NCI-H748 (cell line): ENCODE results near the gene RILP.

Experiments
- DNase-seq: peaks from one replicate; lab custom pipeline; 2025; ENCODE audit not compliant: unreplicated experiment; lab: John Stamatoyannopoulos, UW

The RILP gene

DNA sequence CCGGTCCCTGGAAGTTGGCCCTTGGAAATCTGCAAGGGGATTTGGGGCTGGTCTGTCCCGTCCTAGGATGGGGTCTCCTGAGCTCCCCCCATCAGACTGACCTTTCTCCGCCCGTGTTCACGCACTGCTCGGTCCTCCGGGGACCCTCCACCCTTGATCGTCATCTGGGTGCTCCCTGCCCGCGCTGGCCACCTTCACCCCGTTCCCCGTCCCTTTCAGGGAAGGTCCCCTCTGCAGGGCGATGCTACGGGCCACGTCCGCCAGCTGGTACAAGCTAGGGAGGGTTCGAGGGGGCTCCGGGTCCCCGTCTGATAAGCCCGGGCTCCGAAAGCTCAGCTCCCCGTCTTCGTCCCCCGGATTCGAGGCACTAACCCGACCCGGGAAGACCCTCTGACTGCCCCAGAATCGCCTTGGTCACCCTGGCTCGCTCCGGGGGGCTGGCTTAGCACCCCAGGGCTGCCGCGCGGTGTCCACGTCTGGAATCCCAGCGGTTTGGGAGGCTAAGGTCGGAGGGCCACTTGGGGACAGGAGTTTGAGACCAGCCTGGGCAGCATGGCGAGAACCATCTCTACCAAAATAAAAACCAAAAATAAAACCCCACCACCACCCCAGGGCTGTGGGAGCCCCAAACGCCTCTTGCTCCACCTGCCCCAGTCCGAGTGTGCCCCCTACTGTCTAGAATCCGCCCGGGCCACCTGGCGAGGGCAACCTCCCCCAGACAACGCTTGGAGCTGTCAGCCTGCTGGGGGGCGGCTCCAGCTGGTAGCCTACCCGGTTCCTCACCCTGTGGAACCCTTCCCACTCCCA is 20.0 kb downstream of the RILP start:
- DNase-seq: peak; percentile 69

DNA sequence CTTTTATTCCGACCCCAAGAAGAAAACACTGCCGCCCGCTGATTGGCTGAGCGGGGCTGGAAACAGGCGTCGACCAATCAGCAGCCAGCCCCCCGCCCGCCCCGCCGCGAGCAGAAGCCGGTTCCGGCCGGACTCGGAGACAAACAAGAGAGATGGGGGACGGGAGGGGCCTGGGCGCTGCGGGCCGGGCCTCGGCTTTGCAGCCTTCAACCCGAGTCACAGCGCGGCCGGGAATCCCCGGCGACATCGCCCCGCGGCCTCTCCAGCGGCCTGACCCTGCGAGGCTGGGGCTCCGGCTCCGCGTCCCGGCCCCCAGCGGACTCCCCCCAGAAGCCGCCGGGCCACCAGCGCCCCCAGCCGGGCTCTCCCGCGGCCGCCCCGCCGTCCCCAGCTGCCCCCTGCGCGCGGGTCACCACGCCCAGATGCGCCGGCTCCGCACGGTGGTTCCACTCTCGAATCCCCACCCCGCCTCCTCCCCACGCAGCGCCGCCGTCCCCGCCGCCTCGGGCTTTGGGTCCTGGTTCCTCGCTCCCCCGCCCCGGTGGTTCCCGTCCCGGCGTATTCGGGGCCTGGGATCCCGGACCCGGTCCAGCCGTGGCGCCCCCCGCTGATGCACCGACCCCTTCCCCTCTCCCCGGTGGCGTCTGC is 20.7 kb downstream of the RILP start:
- DNase-seq: peak; percentile 99

DNA sequence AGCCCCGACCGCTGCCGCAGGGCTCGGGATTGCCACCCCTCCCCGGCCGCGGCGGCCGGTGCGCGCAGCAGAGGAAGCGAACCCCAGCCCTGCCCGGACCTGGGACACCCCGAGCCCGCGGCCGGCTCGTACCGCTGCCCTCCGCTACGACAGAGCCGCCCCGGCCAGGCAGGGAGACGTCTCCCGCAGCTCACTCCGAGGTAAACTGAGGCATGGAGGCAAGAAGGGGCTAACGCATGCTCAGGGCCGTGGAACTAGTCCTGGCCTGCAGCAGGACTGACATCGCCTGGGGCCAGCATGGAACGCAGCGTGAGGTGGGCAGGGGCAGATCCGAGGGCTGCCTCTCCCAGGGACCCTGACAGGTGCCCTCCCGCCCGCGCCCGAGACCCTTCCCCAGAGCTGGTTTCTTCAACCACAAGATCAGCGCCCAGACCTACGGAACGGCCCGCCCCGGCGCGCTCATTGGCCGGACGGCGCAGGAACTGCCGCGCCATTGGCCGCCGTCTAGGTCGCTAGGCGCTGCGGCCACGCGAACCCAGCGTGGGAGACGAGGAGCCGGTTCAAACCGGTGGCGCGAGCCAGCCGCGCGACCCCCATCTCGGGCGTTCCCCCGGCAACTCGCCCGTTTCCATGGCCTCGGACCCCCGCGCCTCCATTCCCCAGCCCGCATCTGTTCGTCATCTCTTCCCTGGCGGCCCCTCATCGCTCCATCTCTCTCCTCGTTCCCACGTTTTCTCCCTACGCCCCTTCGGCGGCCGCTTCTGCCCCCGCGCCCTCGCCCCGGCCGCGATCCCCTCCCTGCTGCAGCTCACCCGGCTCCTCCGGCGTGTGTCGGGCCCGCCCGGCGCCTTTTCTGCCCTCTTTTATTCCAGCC is 21.4 kb downstream of the RILP start, which contains the start of gene SLC43A2:
Gene SLC43A2, minus strand, starts transcription at position 853 of the 874 bp plus-strand sequence. CDS start 960 bp downstream, outside the sequence.
- peak; percentile 98 for DNase-seq

DNA sequence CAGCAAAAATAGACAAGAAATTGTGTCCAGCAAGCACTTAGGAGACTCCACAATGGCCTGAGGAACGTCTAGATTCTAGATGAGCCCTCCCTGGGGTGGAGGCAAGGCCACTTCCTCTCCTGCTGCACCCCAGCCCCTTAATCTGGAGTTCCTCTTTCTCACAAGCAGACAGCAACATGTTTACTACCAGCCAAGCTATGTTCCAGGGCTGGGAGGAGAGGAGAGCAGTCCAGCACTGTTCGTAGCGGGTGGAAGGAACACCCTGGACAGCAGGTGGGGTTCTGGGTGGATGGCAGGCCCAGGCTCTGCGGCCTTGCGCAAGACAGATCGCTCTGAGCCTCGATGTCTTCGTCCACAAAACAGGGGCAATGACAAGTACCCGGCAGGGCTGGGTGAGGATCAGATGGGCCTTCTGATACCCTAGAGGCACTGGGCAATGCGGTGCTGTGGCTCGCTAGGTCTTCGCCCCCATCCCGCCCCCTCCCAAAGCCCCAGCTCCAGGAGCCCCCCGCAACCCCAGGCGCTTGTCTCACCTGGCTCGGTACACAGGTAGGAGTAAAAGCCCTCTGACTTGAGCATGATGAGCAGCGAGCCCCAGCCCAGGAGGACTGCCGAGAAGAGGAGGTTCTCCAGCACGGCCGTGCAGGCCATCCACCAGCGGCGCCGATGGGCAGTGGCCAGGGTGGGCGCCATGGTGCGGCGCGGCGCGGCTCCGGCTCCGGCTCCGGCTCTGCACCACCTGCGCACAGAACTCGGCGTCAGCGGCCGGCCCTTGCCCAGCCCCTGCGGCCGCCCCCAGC is 22.3 kb downstream of the RILP start:
- DNase-seq: peak; percentile 39

DNA sequence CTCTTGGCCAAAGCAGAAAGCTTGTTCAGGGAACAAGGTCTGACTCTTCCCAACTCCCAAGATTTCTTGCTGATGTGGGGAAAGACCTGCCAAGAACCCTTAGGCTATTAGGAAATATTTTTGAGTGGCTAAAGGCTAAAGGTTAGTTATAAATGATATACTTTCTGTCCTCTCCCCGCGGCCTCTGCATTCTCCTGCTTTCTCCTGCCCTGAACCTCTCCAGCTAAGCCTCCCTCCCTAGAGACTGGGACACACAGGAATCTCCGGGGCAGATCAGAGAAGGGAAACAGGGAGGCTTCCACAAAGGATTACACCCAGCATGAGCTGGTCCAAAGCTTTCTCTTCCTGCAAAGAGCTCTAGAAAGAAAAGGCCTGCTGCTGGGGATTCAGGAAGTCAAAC is 23.3 kb downstream of the RILP start:
- DNase-seq: no peak

DNA sequence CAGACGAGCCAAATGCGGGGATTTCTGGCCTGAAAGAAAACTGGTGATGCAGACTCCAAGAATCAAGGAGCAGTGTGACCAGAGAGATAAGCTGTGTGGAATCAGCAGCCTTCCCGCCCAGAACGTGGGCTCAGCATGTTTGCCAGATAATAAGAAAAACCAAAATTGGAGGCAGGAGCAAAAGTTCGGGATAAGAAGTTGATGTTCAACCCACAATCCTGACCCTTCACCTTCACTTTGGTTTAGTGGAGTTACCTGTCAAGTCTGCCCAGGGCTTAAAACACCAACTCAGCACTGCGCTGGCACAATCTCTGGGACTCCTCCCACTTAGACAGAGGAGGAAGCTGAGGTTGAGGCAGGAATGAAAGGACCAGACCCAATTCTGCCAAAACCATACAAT is 24.1 kb downstream of the RILP start:
- DNase-seq: no peak

DNA sequence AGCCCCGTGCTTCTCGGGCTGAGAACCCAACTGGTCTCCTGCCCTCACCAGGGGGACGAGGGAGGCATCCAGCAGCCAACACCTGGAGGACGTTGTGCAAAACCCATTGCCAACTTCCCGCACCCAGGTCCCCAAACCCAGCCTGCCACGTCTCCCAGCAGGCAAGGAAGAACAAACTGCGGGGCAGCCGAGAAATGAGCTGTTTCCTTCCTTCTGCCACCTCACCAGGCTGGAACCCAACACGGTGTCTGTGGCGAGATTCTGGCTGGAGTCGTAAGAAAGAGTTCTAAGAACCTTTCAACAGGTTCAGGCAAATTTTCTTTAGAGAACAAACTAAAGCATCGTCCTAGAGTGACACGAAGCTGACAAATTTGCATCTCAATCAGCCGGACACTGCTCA is 24.6 kb downstream of the RILP start:
- DNase-seq: no peak

DNA sequence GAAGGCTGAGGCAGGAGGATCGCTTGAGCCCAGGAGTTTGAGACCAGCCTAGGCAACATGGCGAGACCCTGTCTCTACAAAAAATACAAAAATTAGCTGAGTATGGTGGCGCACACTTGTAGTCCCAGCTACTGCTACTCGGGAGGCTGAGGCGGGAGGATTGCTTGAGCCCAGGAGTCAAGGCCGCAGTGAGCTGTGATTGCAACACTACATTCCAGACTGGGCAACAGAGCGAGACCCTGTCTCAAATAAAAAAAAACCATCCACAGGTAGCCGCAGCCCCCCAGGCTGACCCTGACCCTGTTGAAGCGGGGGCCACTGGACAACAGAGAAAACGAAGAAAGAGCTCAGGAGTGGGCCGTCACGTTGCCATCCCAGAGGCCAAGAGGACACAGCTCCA is 25.0 kb downstream of the RILP start:
- no peak for DNase-seq

DNA sequence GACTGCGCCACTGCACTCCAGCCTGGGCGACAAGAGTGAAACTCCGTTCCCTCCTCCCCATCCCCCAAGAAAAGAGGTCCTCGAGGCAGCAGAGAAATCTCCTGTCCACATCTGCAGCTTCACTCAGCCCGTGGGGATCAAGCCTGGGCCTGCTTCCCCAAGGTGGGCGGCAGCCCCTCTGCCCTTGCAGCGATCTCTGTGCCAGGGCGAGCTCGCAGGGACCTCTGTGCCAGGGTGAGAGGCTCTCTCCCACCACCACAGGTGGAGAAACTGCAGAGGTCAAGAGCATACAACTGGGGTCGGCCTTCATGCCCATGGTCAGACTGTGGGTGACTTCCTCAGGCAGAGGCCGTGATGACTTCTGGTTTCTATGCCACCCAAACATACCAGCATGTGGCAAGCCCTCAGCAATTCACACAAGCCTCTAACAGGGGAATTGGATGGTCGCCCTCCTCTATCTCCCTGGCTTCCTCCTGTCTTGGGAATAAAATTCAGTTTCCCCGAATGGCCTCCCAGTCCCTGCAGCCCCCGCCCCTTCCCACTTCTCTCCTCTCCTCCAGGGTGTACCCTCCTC is 26.5 kb downstream of the RILP start:
- no peak for DNase-seq

DNA sequence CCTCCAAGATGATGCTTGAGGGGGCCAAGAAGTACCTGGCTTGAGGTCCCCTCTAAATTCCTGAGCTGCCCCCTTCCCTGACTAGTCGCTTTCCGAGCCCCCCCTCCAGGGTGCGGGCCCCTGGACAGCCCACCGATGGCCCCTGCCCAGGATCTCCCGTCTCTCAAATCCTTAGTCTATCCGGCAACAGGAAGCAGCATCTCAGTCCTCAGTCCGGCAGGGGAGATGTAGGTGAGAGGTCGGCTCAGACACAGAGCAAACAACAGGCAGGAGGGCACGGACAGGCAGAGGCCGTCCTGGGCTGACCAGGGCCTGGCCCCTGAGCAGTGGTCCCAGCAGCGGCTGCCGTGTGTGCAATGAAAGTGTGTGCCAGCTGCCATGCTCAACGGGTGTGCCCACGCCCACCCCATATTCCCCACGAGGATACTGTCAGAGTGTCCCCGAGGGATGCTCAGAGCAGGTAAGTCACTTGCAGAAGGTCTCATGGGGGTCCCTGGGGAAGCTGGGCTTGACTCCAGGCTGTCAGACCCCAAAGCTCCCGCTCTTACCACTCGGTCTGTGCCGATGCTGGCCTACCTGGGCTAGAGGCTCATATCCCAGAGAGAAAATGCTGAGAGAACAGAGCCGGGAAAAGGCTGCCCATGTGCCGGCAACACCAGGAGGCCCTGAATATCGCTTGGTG is 28.3 kb downstream of the RILP start:
- DNase-seq: no peak

DNA sequence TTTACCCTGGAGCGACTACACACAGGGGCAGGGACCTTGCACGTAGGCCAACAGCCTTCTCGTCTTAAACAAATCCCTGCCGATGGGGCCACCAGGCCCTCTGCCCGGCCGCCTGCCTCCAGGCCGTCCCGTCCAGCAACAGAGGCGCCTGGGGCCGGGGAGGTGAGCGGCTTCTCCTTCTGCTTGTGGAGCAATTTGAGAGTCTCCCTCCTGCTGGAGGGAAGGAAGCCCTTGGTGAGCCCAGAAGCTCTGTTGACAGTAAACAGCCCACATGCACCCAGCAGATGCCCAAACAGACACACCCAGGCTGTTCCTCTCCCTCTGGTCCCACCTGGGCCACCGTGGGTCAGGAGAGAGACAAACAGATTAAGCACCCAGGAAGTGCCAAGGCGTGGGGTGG is 29.2 kb downstream of the RILP start:
- no peak for DNase-seq

DNA sequence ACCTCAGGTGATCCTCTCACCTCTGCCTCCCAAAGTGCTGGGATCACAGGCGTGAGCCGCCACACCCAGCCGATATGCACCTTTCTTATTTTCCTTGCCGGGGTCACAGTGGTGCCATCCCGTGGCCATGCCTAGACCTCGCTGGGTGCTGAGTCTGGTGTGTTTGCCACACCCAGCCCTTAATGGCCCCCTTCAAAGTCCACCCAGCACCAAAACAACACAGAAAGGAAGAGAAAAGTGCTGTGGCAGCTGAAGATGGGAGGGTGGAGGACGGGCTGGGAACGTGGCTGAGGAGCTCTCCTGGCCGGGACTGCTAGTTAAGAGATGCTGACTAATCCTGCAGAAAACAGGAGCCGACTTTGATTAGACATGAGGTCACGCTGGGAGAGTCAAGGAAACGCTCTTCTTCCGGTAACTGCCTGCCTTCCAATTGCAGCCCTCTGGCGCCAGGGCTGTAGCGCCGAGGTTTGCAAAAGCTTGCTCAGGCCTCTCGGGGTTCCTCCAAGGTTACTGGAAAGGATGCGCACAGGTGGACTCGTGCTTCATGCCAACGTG is 32.0 kb downstream of the RILP start:
- no peak for DNase-seq

DNA sequence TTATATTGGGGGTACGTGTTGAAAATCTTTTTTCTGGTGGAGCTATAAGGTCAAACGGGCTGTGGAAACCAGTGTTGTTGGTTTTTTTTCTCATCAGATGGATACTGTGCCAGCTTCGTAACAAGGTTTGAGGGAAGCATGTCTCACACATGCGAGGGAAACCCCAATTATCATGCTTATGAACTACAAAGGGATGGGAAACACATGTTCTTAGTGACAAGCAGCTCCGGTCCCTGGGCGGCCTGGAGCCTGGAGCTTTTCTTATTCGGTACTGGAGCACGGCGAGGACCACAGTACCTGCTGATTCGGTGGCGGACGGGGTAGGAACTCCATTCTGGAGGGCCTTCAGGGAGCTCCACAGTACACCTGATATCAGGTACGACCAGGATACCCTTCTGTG is 33.6 kb downstream of the RILP start:
- DNase-seq: no peak

DNA sequence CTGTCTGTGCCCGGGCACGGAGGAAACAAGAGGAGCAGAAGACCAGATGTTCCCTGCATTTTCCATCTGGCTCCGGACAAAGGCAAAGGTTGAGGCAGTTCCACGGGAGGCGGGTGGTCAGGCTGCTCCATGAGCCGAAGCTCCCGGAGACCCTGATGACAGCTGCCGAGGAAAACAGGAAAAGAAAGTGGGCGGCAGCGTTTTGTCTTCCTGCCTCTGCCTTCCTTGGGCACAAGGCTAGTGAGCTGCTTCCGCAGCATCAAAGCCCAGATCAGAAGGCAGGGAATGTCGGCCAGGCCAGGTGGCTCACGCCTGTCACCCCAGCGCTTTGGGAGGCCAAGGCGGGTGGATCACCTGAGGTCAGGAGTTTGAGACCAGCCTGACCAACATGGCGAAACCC is 37.3 kb downstream of the RILP start:
- DNase-seq: no peak

DNA sequence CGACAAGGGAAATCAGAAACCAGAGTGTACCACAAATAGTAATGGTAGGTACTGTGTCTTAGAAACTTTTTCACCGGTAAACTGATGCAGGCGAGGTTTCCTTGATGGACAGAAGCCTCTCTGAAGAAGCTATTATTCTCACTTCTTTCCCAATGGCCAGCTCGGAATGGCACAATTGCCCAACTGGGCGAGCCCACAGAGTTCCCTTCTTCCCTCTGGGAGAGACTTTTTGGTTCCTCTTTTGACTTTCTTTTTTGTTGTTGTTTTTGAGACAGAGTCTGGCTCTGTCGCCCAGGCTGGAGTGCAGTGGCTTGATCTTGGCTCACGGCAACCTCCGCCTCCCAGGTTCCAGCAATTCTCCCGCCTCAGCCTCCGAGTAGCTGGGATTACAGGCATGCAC is 38.0 kb downstream of the RILP start:
- DNase-seq: no peak

DNA sequence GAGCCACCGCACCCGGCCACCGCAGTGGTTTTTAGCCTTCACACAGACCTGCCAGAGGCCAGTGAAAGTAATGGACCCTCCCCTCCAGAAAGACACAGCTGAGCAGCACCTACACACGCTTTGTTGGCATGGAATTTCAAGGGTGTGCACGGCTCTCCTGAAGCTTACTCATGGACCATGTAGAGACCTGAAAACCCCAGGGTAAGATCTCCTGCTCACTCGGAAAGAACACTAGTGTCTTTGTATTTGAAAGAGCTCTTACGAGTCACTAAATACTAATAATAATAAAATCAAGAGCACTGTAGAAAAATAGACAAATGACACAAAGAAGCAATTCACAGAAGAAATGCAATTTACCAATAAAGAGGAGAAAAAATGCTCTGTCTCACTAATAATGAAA is 41.0 kb downstream of the RILP start:
- DNase-seq: no peak

DNA sequence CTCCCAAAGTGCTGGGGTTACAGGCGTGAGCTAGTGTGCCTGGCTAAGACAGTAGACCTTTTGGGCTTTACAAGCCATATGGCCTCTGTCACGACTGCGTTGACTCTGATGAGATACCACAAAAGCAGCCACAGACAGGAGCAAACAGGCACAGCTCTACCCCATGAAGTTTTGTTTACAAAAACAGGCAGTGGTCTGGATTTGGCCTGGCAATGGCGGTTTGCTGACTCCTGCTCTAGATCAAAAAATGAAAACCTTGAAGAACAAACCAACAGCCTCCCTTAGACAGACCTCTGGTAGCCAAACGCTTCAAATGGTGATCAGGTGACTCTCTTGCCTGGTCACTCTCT is 41.7 kb downstream of the RILP start:
- DNase-seq: no peak

DNA sequence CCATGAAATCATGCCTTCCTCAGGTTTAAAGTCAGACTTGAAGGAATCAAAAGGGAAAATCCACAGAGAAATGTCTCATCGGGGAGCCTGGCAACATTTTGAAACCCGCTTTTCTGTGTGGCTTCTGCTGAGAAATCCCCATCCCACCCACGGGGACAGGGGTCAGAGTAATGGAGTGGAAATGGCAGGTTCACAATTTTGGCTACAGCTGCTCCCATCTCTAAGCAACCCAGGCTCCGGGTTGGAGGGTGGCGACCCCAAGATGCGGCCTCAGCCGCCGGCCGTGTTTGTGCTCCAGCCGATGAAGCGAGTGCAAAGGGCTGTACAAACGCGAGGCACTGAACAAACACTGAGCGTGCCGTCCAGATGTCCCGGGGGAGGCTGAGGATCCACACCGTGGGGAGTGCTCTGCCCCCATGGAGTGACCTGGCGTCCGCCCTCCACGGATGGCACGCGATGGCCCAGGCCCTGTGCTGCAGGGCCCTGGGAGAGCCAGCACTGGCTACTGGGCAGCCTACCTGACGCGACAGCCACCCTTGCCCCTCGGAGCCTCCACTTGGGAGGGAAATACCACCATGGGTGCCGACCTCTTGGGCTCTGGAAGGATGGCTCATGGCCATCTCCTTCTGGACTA is 43.2 kb downstream of the RILP start:
- DNase-seq: no peak

DNA sequence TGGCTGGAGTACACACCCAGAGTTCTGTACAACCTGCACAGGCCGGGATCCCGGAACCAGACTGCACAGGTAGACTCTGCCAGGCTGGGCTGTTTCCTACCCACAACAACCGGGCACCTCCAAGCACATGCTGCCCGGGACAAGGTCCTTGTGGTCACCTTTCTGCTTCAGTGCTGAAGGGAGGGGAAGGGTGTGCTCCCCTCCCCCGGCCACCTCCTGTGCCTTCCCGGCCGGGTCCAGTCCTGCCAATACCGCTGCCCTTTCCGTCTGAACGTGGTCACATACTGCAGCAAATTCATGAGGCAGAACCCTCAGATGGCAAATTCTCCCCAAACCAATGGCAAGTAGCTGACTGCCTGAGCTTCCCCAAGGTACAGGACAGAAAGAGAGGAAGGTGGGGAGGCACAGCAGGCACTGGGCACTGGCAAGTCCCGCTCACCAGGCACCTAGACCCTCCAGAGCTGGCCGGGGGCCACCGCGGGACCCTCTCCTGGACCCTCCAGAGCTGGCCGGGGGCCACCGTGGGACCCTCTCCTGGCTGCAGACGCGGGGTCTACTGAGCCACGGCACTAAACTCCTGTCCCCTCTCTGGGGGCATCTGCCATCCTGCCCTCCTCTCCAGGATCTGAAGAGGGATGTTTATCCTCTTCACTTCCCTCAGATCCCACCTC is 43.9 kb downstream of the RILP start:
- no peak for DNase-seq
